SKM-1 treated with dmso at 0.1 percent for 144 hours (cell line): Measurements from ENCODE around the gene JMJD6.
"Not testable (repeated sequence)": the region's sequence is repeated elsewhere in the genome, so short reads cannot be mapped to it uniquely, and the experiment has no call there.

ENCODE experiments used
- DNase-seq: peaks from one replicate; lab custom pipeline; 2025; ENCODE audit not compliant: unreplicated experiment; lab: John Stamatoyannopoulos, UW

The JMJD6 gene

GRCh38 chr17:76718516-76718915 is 7.9 kb downstream of the JMJD6 start:
- no peak for DNase-seq

- no peak for DNase-seq
Measured at GRCh38 chr17:76716839-76717215, 9.6 kb downstream of the JMJD6 start.

GRCh38 chr17:76716146-76716838 is 10.1 kb downstream of the JMJD6 start:
- peak; percentile 89 for DNase-seq

GRCh38 chr17:76715496-76715830 is 10.9 kb downstream of the JMJD6 start:
- DNase-seq: no peak

GRCh38 chr17:76714822-76715495 is 11.4 kb downstream of the JMJD6 start:
- no peak for DNase-seq

- DNase-seq: no peak
Measured at GRCh38 chr17:76714336-76714735, 12.1 kb downstream of the JMJD6 start.

GRCh38 chr17:76713765-76714164 is 12.6 kb downstream of the JMJD6 start:
- DNase-seq: no peak

GRCh38 chr17:76712321-76712720 is 14.1 kb downstream of the JMJD6 start:
- DNase-seq: not testable (repeated sequence)

- no peak for DNase-seq
Measured at GRCh38 chr17:76710863-76711611, 15.4 kb downstream of the JMJD6 start, which contains the start of gene MXRA7. Gene MXRA7, minus strand, starts transcription at chr17:76710965. Its CDS starts 19 bp downstream, at chr17:76710946.

- not testable (repeated sequence) for DNase-seq
Measured at GRCh38 chr17:76709951-76710862, 16.2 kb downstream of the JMJD6 start.

- DNase-seq: no peak
Measured at GRCh38 chr17:76709077-76709950, 17.1 kb downstream of the JMJD6 start.

- no peak for DNase-seq
Measured at GRCh38 chr17:76707985-76708807, 18.2 kb downstream of the JMJD6 start.

- no peak for DNase-seq
Measured at GRCh38 chr17:76706817-76707216, 19.6 kb downstream of the JMJD6 start.

- no peak for DNase-seq
Measured at GRCh38 chr17:76704805-76705204, 21.6 kb downstream of the JMJD6 start.

GRCh38 chr17:76702941-76703637 is 23.3 kb downstream of the JMJD6 start:
- no peak for DNase-seq

GRCh38 chr17:76702076-76702475 is 24.3 kb downstream of the JMJD6 start:
- no peak for DNase-seq

GRCh38 chr17:76701471-76701967 is 24.9 kb downstream of the JMJD6 start:
- no peak for DNase-seq
